Pancreas (tissue), 10 donors: ENCODE measurements around the gene CDC34. TPM values are rescaled to one million over a fixed set of nuclear protein-coding genes. Genes with fewer than 3 reads are reported as not detected.

Source experiments
- ATAC-seq, 4 donors: fragments of 200-7000 bp; cut with Tn5 transposase; one replicate each; pipeline versions ENCODE4 v1.8.0 to v1.9.1; 2020; ENCODE audit warnings: mild to moderate bottlenecking in 4 of 4, moderate library complexity in 4 of 4
- DNase-seq, 6 donors: peaks; one replicate each; pipeline ENCODE4 v3.0.0-alpha.2; 2020
- FAIRE-seq: peaks from 2 replicates; lab custom pipeline; 2012; peaks lifted over from hg19 to GRCh38; lab: Jason Lieb, UNC
- H3K27ac ChIP-seq, 4 donors: fragments of 200-600 bp; sonication (generic); 1 replicate in 3 of 4; 2 replicates in 1 of 4; pipeline versions ENCODE4 v1.5.0 to v1.8.0; 2020
- H3K27me3 ChIP-seq, 4 donors: fragments of 200-600 bp; one replicate each; pipeline ENCODE4 v1.8.0; 2021
- H3K36me3 ChIP-seq, 3 donors: fragments of 200-600 bp; sonication (generic) in 1 of 3; one replicate each; pipeline versions ENCODE4 v1.5.0 to v1.8.0; 2020 to 2021
- H3K4me1 ChIP-seq, 3 donors: fragments of 200-600 bp; one replicate each; pipeline ENCODE4 v1.8.0; 2021
- H3K4me3 ChIP-seq, 4 donors: fragments of 200-600 bp; sonication (generic) in 2 of 4; one replicate each; pipeline versions ENCODE4 v1.5.0 to v1.8.0; 2020 to 2021
- H3K9me3 ChIP-seq, 4 donors: fragments of 200-600 bp; one replicate each; pipeline ENCODE4 v1.8.0; 2021
- CTCF ChIP-seq, 4 donors: fragments of 200-600 bp; sonication (generic) in 3 of 4; IDR thresholded peaks; one replicate each; pipeline versions ENCODE4 v1.5.0 to v1.8.0; 2021; ENCODE audit warnings: antibody characterized with exemption in 4 of 4
- WGBS, 2 donors: extraction: QIAGEN DNeasy Blood & Tissue Kit; methylation state at CpG; one replicate each; pipeline ENCODE4 v1.1.7; 2013; 5-methylcytosine and 5-hydroxymethylcytosine counted together
- intact Hi-C, 3 donors: fragments of 100-400 bp; cut with DNase I; formaldehyde crosslinking; loops; one replicate each; pipeline versions ENCODE4 v1.11.1 to v1.14.2; 2022
- polyA plus RNA-seq, 2 donors: library from polyadenylated mRNA; stranded (reverse); fragments of 200-250 nt; gene quantifications; one replicate each; pipeline ENCODE4 v1.2.3, GENCODE V29; 2013
- total RNA-seq, 6 donors: library from RNA; stranded (reverse); fragmentation: NEBNext Ultra II Directional in 4 of 6; extraction: Animal tissue kit (Norgen Biotek cat#: 25700) in 4 of 6; gene quantifications; one replicate each; pipeline versions ENCODE4 v1.2.1 to v1.2.4, GENCODE V29; 2021 to 2023
- donor health status: healthy with polysubstance abuse.
- donor health status: DM: no; HTN: no; CAD: no; lungs with moderate emphysema.
- donor health status: DM: no; HTN: no; CAD: no.
- donor health status: control.
- donor health status: control.
- donor health status: Bipolar disorder and iron deficiency.
- donor health status: DM: yes; HTN: yes; CAD: no.
- donor health status: DM: no; HTN: no; CAD: no.
- donor health status: DM: no; HTN: no; CAD: no.
- donor health status: DM: yes; HTN: yes; CAD: no.

The CDC34 gene
- total and polyA plus RNA-seq, 8 donors, result 26.2 to 107 (median 45.6) TPM

DNA sequence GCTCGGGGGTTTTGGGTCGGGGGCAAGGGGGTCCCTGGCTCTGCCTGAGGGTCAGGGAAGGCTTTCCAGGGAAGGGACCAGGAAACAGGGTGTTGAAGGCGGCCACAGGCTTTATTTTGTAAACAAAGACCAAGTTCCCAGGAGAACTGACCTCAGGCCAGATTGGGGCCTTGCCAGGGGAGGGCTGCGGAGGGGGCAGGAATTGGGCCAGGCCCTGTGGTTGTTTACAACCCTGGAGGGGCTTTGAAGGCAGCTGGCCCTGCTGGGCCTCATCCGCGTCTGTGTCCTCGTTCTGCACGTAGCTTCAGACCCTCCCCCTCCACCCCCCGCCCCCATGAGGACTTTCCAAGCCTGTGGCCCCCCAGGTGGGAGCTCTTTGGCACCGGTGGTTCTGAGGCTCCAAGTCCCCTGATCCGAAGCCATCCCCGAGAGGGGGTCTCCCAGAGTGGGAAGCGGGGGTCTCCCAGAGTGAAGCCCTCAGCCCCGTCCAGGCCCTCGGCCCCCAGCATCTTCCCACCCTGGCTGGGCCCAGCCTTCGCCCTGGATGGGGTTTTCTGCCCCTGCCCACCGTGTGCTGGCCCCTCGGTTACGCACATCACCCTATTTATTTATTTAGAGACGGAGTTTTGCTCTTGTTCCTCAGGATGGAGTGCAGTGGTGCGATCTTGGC, 27.3 kb downstream of the CDC34 start:
- ATAC-seq (peak in 1 of 4 donors; percentile 18), FAIRE-seq (no peak), DNase-seq (no peak)
- no peak for TF ChIP-seq CTCF (IDR thresholded peaks at IDR 0.05)
- H3K9me3 ChIP-seq, result no peaks in the 10 kb centered on the region
- H3K4me1 ChIP-seq, result no peaks in the 10 kb centered on the region
- no peaks in the 10 kb centered on the region for H3K36me3 ChIP-seq
- no peaks in the 10 kb centered on the region for H3K27me3 ChIP-seq
- no peak overlapping the region for H3K4me3 ChIP-seq
- H3K27ac ChIP-seq, result no peak overlapping the region
- intact Hi-C loops, result no loop called here
- 55 to 69% methylated on average over 18 to 21 of the region's 21 CpGs for WGBS, 2 donors

GRCh38 chr19:560121-560520, 28.6 kb downstream of the CDC34 start:
- H3K36me3 ChIP-seq, result no peaks in the 10 kb centered on the region
- H3K4me3 ChIP-seq, result no peak overlapping the region
- TF ChIP-seq CTCF (IDR thresholded peaks at IDR 0.05), result no peak
- H3K27ac ChIP-seq, result no peak overlapping the region
- intact Hi-C loops, result no loop called here
- no peaks in the 10 kb centered on the region for H3K27me3 ChIP-seq
- 81 to 82% methylated on average over 12 of the region's 12 CpGs for WGBS, 2 donors
- FAIRE-seq, result no peak
- ATAC-seq, result no peak
- DNase-seq, result no peak
- no peaks in the 10 kb centered on the region for H3K9me3 ChIP-seq
- H3K4me1 ChIP-seq, result no peaks in the 10 kb centered on the region

- Histone ChIP-seq H3K27ac (peak overlapping the region in 2 of 4 donors; percentile 0 to 48), H3K4me3 (no peak overlapping the region), H3K4me1 (no peaks in the 10 kb centered on the region), H3K36me3 (no peaks in the 10 kb centered on the region), H3K9me3 (no peaks in the 10 kb centered on the region), H3K27me3 (no peaks in the 10 kb centered on the region)
- DNase-seq (peak in 1 of 6 donors; percentile 47), ATAC-seq (peak in 3 of 4 donors; percentile 20 to 60 (median 49)), FAIRE-seq (no peak)
- intact Hi-C loops, result no loop called here
- TF ChIP-seq CTCF (IDR thresholded peaks at IDR 0.05), result no peak
- 67 to 71% methylated on average over 18 of the region's 19 CpGs for WGBS, 2 donors
These were observed 34.8 kb downstream of the CDC34 start for GRCh38 chr19:566403-566802.

GRCh38 chr19:566844-567243, 35.3 kb downstream of the CDC34 start:
- intact Hi-C loops, result no loop called here
- FAIRE-seq, result no peak
- Histone ChIP-seq H3K4me1 (no peaks in the 10 kb centered on the region), H3K27ac (peak overlapping the region in 2 of 4 donors; percentile 0 to 48), H3K27me3 (no peaks in the 10 kb centered on the region), H3K9me3 (no peaks in the 10 kb centered on the region), H3K36me3 (no peaks in the 10 kb centered on the region), H3K4me3 (no peak overlapping the region)
- no peak for DNase-seq
- no peak for TF ChIP-seq CTCF (IDR thresholded peaks at IDR 0.05)
- WGBS, 2 donors, result 75 to 81% methylated on average over 16 of the region's 16 CpGs
- no peak for ATAC-seq

DNA sequence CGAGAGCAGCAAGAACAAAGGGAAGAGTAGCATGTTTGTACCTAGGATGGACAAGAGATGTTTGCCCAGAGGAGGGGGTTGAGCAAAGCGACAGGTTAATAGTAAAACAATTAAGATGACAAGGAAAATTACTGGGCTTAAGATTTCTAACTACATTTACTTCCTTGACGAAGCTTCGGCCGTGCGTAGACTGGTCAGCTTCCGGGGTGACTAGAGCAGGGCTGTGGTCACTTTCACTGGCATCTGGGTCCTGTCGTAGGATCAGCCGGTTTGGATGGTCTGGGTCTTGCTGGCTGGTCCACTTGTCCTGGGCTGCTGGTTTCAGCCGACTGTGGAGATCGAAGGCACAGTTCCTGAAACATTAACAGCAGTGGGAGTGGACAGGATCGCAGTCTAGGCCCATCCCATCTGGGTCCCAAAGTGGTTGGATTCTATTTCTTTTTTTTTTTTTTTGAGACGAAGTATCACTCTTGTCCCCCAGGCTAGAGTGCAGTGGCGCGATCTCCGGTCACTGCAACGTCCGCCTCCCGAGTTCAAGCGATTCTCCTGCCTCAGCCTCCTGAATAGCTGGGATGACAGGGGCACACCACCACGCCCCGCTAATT, 35.8 kb downstream of the CDC34 start:
- DNase-seq (no peak), FAIRE-seq (no peak), ATAC-seq (no peak)
- WGBS, 2 donors, result 89 to 94% methylated on average over 20 to 21 of the region's 22 CpGs
- TF ChIP-seq CTCF (IDR thresholded peaks at IDR 0.05), result no peak
- Histone ChIP-seq H3K36me3 (no peaks in the 10 kb centered on the region), H3K27ac (peak overlapping the region in 1 of 4 donors; percentile 0), H3K27me3 (no peaks in the 10 kb centered on the region), H3K9me3 (no peaks in the 10 kb centered on the region), H3K4me1 (no peaks in the 10 kb centered on the region), H3K4me3 (no peak overlapping the region)
- intact Hi-C loops, result no loop called here
